ENCODE measurements around the gene TMCO4. TPM values are rescaled to one million over a fixed set of nuclear protein-coding genes. Genes with fewer than 3 reads are reported as not detected.

Gene TMCO4
- total RNA-seq, 2 experiments from 2014 or later: 1.2 to 8.1 TPM

DNA sequence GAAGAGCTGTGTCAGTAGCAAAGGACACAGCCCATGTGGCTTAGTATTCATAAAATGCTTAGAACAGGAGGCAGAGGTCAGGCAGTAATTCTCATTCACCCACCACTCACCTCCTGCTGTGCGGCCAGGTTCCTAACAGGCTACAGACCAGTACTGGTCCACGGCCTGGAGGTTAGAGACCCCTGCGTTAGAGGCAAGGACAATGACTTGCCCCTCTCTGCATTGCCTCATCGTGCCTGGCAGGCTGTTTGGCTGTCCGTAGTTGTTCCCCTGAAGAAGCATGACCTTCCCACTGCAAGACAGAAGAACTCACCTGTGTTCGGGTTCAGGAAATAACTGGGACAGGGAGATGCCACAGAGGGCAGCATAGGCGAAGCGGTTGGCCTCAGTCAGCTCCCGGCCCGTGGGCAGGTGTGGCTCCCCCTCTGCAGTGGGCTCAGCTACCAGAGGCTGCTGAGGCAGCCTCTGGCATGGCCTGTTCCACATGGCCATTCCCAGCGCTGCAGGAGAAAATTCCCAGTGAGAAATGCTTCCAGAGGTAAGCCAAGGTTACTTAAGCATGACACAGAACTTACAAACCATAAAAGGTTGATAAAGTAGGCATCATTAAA, 19.3 kb downstream of the TMCO4 start:
- Histone ChIP-seq H3K4me1 (ENCODE audit: insufficient read depth, low read length, poor library complexity, severe bottlenecking) (no peaks in the 10 kb centered on the region), H3K4me3 (ENCODE audit: low read depth, low read length, poor library complexity, severe bottlenecking) (no peak overlapping the region), H2AFZ (ENCODE audit: low read length) (no peak overlapping the region), H3K4me2 (ENCODE audit: low read length) (no peak overlapping the region), H3K36me3 (ENCODE audit: insufficient read depth, low read length) (no peaks in the 10 kb centered on the region), H3K79me2 (ENCODE audit: insufficient read depth, low read depth, low read length) (no peaks in the 10 kb centered on the region), H4K20me1 (ENCODE audit: insufficient read depth, low read length) (no peaks in the 10 kb centered on the region), H3K9me3 (ENCODE audit: low read length) (no peaks in the 10 kb centered on the region), H3K27ac (ENCODE audit: low read depth, low read length, poor library complexity, severe bottlenecking) (no peak overlapping the region), H3K9me2 (ENCODE audit: insufficient read depth, low read length) (no peaks in the 10 kb centered on the region)
- intact Hi-C loops (cut with micrococcal nuclease; ENCODE audit: unreplicated experiment): no loop called here
- ChIA-PET CTCF (ENCODE audit: unreplicated experiment) (no interaction called here), POLR2A (no interaction called here)
- BruUV-seq (replicated peaks): no TSS peak
- no peak for DNase-seq (ENCODE audit: low spot score)
- TF ChIP-seq, protein P1, sequence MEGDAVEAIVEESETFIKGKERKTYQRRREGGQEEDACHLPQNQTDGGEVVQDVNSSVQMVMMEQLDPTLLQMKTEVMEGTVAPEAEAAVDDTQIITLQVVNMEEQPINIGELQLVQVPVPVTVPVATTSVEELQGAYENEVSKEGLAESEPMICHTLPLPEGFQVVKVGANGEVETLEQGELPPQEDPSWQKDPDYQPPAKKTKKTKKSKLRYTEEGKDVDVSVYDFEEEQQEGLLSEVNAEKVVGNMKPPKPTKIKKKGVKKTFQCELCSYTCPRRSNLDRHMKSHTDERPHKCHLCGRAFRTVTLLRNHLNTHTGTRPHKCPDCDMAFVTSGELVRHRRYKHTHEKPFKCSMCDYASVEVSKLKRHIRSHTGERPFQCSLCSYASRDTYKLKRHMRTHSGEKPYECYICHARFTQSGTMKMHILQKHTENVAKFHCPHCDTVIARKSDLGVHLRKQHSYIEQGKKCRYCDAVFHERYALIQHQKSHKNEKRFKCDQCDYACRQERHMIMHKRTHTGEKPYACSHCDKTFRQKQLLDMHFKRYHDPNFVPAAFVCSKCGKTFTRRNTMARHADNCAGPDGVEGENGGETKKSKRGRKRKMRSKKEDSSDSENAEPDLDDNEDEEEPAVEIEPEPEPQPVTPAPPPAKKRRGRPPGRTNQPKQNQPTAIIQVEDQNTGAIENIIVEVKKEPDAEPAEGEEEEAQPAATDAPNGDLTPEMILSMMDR (conservative IDR thresholded peaks at IDR 0.05; ENCODE audit: low read length): no peak
- no peak for TF ChIP-seq EZH2phosphoT487 (IDR thresholded peaks at IDR 0.05; ENCODE audit: borderline replicate concordance, low read depth, low read length)

DNA sequence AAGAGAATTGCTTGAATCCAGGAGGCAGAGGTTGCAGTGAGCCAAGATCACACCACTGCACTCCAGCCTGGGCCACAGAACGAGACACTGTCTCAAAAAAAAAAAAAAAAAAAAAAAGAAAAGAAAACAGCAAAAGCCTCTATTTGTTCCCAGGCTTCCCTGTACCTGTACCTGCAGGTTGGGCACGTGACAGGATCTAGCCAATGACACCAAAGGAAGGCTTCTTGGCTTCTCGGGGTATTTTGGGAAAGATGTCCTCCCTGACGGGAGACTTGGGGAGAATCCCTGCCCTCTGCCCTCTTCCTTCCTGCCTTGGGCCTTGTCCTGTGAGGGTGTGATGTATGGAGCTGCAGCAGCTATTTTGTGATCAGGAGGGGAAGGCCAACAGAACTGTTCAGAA, 22.8 kb downstream of the TMCO4 start:
- Histone ChIP-seq H3K4me1 (ENCODE audit: insufficient read depth, low read length, poor library complexity, severe bottlenecking) (no peaks in the 10 kb centered on the region), H3K4me3 (ENCODE audit: low read depth, low read length, poor library complexity, severe bottlenecking) (no peak overlapping the region), H2AFZ (ENCODE audit: low read length) (no peak overlapping the region), H3K27ac (ENCODE audit: low read depth, low read length, poor library complexity, severe bottlenecking) (no peak overlapping the region), H4K20me1 (ENCODE audit: insufficient read depth, low read length) (no peaks in the 10 kb centered on the region), H3K79me2 (ENCODE audit: insufficient read depth, low read depth, low read length) (no peaks in the 10 kb centered on the region), H3K9me2 (ENCODE audit: insufficient read depth, low read length) (no peaks in the 10 kb centered on the region), H3K9me3 (ENCODE audit: low read length) (no peaks in the 10 kb centered on the region), H3K4me2 (ENCODE audit: low read length) (no peak overlapping the region), H3K36me3 (ENCODE audit: insufficient read depth, low read length) (no peaks in the 10 kb centered on the region)
- CTCF ChIA-PET (ENCODE audit: unreplicated experiment): no interaction called here
- no peak for TF ChIP-seq EZH2phosphoT487 (IDR thresholded peaks at IDR 0.05; ENCODE audit: borderline replicate concordance, low read depth, low read length)
- TF ChIP-seq, protein P1 (conservative IDR thresholded peaks at IDR 0.05; ENCODE audit: low read length): no peak
- no peak for DNase-seq (ENCODE audit: low spot score)
- POLR2A ChIA-PET: no interaction called here
- intact Hi-C loops (cut with micrococcal nuclease; ENCODE audit: unreplicated experiment): no loop called here
- BruUV-seq (replicated peaks): no TSS peak

DNA sequence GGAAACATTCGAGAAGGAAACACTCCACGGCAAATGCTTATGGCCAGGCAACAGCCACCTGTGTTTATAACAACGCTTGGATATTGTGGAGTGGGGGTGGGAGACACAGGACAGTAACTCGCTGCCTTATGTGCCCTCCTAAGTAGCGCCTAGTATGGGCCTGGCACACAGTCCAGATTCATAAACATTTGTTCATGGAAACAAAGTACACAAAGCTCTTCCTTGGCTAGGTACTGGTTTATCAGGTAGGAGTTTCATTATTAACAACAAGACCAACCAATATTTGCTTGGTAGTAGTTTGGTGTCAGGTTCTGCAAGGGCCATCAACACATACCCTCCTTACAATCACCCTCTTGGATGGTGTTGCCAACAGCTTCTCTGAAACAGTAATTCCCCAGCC, 23.4 kb downstream of the TMCO4 start:
- Histone ChIP-seq H3K4me1 (ENCODE audit: insufficient read depth, low read length, poor library complexity, severe bottlenecking) (no peaks in the 10 kb centered on the region), H3K9me2 (ENCODE audit: insufficient read depth, low read length) (no peaks in the 10 kb centered on the region), H2AFZ (ENCODE audit: low read length) (no peak overlapping the region), H3K4me2 (ENCODE audit: low read length) (no peak overlapping the region), H3K27ac (ENCODE audit: low read depth, low read length, poor library complexity, severe bottlenecking) (no peak overlapping the region), H3K9me3 (ENCODE audit: low read length) (no peaks in the 10 kb centered on the region), H3K79me2 (ENCODE audit: insufficient read depth, low read depth, low read length) (no peaks in the 10 kb centered on the region), H4K20me1 (ENCODE audit: insufficient read depth, low read length) (no peaks in the 10 kb centered on the region), H3K4me3 (ENCODE audit: low read depth, low read length, poor library complexity, severe bottlenecking) (no peak overlapping the region), H3K36me3 (ENCODE audit: insufficient read depth, low read length) (no peaks in the 10 kb centered on the region)
- TF ChIP-seq, protein P1 (conservative IDR thresholded peaks at IDR 0.05; ENCODE audit: low read length): no peak
- no peak for TF ChIP-seq EZH2phosphoT487 (IDR thresholded peaks at IDR 0.05; ENCODE audit: borderline replicate concordance, low read depth, low read length)
- POLR2A ChIA-PET: no interaction called here
- CTCF ChIA-PET (ENCODE audit: unreplicated experiment): no interaction called here
- no TSS peak for BruUV-seq (replicated peaks)
- no peak for DNase-seq (ENCODE audit: low spot score)
- intact Hi-C loops (cut with micrococcal nuclease; ENCODE audit: unreplicated experiment): no loop called here
